ENCODE measurements around the gene TSPAN9. TPM values are rescaled to one million over a fixed set of nuclear protein-coding genes. Genes with fewer than 3 reads are reported as not detected.

Gene TSPAN9
- total RNA-seq, 1 experiment from 2014 or later, result 35.5 TPM

DNA sequence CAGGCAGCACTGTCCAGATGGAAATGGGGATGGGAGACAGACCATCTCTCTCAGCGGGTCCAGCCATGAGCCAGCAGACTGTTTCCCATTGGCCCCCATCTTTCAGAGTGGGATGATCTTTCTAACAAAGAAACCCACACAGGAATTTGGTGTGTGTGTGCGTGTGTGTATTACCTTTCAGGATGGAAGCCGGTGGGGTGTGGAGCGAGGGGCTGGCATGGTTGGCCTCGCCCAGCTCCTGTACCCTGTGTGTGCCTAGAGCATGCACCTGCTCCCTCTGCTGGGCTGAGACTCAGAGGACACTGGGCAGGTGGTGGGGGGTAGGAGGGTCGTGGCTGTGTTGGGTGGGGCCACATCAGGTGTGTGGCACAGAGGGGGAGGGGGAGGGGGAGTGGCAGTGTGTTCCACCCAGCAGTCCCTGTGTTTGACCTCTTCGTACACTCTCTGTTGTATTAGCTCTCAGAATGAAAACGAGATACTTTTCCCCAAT is 33.0 kb upstream of the TSPAN9 start:
- peaks cover 1% of the 10 kb centered on the region for H3K4me1 ChIP-seq (ENCODE audit: insufficient read depth, low read length, poor library complexity, severe bottlenecking)
- H3K9me3 ChIP-seq (ENCODE audit: low read depth, low read length, poor library complexity, severe bottlenecking), result no peaks in the 10 kb centered on the region
- no peak for DNase-seq (ENCODE audit: low spot score)
- no peak overlapping the region for H3K27ac ChIP-seq (ENCODE audit: low read depth, low read length, poor library complexity, severe bottlenecking)
- no peak overlapping the region for H3K4me3 ChIP-seq (ENCODE audit: low read depth, low read length, poor library complexity, severe bottlenecking)
- TF ChIP-seq, protein P1, sequence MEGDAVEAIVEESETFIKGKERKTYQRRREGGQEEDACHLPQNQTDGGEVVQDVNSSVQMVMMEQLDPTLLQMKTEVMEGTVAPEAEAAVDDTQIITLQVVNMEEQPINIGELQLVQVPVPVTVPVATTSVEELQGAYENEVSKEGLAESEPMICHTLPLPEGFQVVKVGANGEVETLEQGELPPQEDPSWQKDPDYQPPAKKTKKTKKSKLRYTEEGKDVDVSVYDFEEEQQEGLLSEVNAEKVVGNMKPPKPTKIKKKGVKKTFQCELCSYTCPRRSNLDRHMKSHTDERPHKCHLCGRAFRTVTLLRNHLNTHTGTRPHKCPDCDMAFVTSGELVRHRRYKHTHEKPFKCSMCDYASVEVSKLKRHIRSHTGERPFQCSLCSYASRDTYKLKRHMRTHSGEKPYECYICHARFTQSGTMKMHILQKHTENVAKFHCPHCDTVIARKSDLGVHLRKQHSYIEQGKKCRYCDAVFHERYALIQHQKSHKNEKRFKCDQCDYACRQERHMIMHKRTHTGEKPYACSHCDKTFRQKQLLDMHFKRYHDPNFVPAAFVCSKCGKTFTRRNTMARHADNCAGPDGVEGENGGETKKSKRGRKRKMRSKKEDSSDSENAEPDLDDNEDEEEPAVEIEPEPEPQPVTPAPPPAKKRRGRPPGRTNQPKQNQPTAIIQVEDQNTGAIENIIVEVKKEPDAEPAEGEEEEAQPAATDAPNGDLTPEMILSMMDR (conservative IDR thresholded peaks at IDR 0.05; ENCODE audit: low read depth, low read length), result no peak
- TF ChIP-seq EZH2 (IDR thresholded peaks at IDR 0.05; ENCODE audit: borderline replicate concordance, low read depth, low read length, poor library complexity, severe bottlenecking), result no peak
- CTCF ChIA-PET, result interaction anchor here (0.7 kb wide), 1 partner anchor 34 kb away, joined by 10 read pairs; no protein-coding TSS in a partner anchor
- H3K27me3 ChIP-seq (replicated peaks; ENCODE audit: insufficient read depth, low read depth, low read length, poor library complexity), result no peaks in the 10 kb centered on the region
- POLR2A ChIA-PET (ENCODE audit: low non-redundant PET), result no interaction called here
- no TSS peak for BruUV-seq (replicated peaks)
- H3K36me3 ChIP-seq (ENCODE audit: insufficient read depth, low read length, poor library complexity, severe bottlenecking), result peaks cover 7% of the 10 kb centered on the region
- intact Hi-C loops (cut with micrococcal nuclease; ENCODE audit: unreplicated experiment), result loop anchor here (5.0 kb wide), 1 partner anchor 192 kb away; no protein-coding TSS in a partner anchor

DNA sequence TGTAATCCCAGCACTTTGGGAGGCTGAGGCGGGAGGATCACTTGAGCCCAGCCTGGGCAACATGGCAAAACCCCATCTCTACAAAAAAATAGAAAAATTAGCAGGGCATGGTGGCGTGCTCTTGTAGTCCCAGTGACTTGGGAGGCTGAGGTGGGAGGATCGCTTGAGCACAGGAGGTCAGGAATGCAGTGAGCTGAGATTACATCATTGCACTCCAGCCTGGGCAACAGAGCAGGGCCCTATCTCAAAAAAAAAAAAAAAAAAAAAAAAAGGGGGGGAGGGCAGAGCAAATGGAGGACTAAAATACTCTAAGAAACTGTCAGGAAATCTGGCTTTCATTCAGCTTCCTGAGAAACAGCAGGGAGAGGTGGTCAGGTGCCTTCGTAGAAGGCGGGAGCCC is 31.7 kb upstream of the TSPAN9 start:
- DNase-seq (ENCODE audit: low spot score), result peak; percentile 17
- POLR2A ChIA-PET (ENCODE audit: low non-redundant PET), result no interaction called here
- Histone ChIP-seq H3K4me3 (ENCODE audit: low read depth, low read length, poor library complexity, severe bottlenecking) (no peak overlapping the region), H3K9me3 (ENCODE audit: low read depth, low read length, poor library complexity, severe bottlenecking) (no peaks in the 10 kb centered on the region), H3K27me3 (replicated peaks; ENCODE audit: insufficient read depth, low read depth, low read length, poor library complexity) (no peaks in the 10 kb centered on the region), H3K27ac (ENCODE audit: low read depth, low read length, poor library complexity, severe bottlenecking) (no peak overlapping the region), H3K4me1 (ENCODE audit: insufficient read depth, low read length, poor library complexity, severe bottlenecking) (peaks cover 8% of the 10 kb centered on the region), H3K36me3 (ENCODE audit: insufficient read depth, low read length, poor library complexity, severe bottlenecking) (peaks cover 5% of the 10 kb centered on the region)
- CTCF ChIA-PET, result interaction anchor here (0.7 kb wide), 1 partner anchor 42 kb away, joined by 9 read pairs; no protein-coding TSS in a partner anchor
- BruUV-seq (replicated peaks), result no TSS peak
- no peak for TF ChIP-seq EZH2 (IDR thresholded peaks at IDR 0.05; ENCODE audit: borderline replicate concordance, low read depth, low read length, poor library complexity, severe bottlenecking)
- TF ChIP-seq, protein P1 (conservative IDR thresholded peaks at IDR 0.05; ENCODE audit: low read depth, low read length), result no peak
- intact Hi-C loops (cut with micrococcal nuclease; ENCODE audit: unreplicated experiment), result no loop called here

DNA sequence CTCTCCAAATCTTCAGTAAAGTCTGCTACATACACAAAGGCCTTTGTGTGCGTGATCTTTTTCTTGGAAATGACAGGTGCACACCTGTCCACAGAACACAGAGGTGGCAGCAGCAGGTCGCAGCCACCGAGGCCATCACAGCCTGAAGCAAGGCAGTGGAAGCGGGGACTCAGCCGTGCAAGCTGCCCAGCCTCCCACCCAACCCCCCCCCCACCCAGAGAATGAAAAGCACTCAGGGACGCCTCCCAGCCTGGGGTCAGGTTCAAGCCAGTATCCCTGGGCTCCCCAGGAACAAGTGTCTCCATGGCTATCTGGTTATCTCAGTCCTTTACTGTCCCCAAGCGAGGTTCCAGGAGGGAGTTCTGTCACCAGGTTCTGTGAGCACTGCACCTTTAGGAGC is 31.2 kb upstream of the TSPAN9 start:
- no peak for DNase-seq (ENCODE audit: low spot score)
- Histone ChIP-seq H3K9me3 (ENCODE audit: low read depth, low read length, poor library complexity, severe bottlenecking) (no peaks in the 10 kb centered on the region), H3K36me3 (ENCODE audit: insufficient read depth, low read length, poor library complexity, severe bottlenecking) (no peaks in the 10 kb centered on the region), H3K4me3 (ENCODE audit: low read depth, low read length, poor library complexity, severe bottlenecking) (no peak overlapping the region), H3K27me3 (replicated peaks; ENCODE audit: insufficient read depth, low read depth, low read length, poor library complexity) (no peaks in the 10 kb centered on the region), H3K27ac (ENCODE audit: low read depth, low read length, poor library complexity, severe bottlenecking) (no peak overlapping the region), H3K4me1 (ENCODE audit: insufficient read depth, low read length, poor library complexity, severe bottlenecking) (peaks cover 8% of the 10 kb centered on the region)
- no TSS peak for BruUV-seq (replicated peaks)
- TF ChIP-seq EZH2 (IDR thresholded peaks at IDR 0.05; ENCODE audit: borderline replicate concordance, low read depth, low read length, poor library complexity, severe bottlenecking), result no peak
- TF ChIP-seq, protein P1 (conservative IDR thresholded peaks at IDR 0.05; ENCODE audit: low read depth, low read length), result no peak
- CTCF ChIA-PET, result interaction anchor here (0.7 kb wide), 1 partner anchor 42 kb away, joined by 9 read pairs; no protein-coding TSS in a partner anchor
- POLR2A ChIA-PET (ENCODE audit: low non-redundant PET), result no interaction called here
- intact Hi-C loops (cut with micrococcal nuclease; ENCODE audit: unreplicated experiment), result no loop called here
